ENCODE data around the gene GALNT11.

GALNT11 gene

DNA sequence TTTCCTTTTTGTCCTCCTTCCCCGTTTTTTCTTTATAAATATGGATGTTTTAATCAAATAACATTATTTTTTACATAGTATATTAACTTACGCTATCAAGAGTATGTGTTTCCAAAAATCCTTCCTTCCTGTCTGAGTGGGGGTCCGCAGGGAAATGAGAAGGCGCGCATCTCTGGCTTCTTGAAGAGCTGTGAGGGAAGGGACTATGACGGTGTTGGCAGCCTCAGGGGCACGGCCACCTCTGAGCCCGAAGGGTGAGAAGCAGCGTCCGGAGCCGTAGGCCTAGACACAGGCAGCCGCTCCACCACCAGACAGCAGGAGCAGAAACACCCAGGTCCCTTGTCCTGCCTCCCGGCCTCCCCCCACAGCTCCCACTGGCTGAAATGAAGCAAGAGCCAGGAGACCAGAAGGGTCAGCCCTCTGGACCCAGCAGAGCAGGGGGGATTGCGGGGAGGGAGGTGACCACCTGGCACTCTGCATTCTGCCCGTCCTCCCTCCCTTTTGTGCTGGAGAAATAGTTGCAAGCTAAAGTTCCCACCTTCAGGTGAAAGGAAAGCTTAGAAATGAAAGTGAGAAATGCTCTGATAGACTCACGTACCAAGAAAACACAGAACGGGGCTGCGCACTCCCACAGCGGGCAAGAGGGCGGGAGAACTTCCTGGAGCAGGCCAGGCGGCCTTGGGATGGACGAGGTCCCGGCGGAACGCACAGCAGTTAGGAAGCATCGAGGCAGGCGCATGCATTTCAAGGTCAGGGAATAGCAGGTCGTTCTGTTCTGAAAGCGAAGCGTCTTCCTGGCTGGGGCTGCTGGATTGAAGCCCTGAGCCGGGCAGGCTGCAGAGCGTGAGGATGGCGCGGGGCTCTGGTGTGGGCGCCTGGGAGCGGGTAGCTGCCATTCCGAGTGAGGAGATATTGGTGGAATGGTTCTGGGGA lies 105.5 kb downstream of the GALNT11 start:
- TF ChIP-seq GABPA (IDR thresholded peaks at IDR 0.05; ENCODE audit: low read depth) (no peak), POLR2AphosphoS5 (IDR thresholded peaks at IDR 0.05; ENCODE audit: low read depth) (no peak; the same call in 1 of the 2 replicates), SPI1 (IDR thresholded peaks at IDR 0.05; ENCODE audit: borderline replicate concordance, low read depth) (no peak)
- TF ChIP-seq, protein P1, sequence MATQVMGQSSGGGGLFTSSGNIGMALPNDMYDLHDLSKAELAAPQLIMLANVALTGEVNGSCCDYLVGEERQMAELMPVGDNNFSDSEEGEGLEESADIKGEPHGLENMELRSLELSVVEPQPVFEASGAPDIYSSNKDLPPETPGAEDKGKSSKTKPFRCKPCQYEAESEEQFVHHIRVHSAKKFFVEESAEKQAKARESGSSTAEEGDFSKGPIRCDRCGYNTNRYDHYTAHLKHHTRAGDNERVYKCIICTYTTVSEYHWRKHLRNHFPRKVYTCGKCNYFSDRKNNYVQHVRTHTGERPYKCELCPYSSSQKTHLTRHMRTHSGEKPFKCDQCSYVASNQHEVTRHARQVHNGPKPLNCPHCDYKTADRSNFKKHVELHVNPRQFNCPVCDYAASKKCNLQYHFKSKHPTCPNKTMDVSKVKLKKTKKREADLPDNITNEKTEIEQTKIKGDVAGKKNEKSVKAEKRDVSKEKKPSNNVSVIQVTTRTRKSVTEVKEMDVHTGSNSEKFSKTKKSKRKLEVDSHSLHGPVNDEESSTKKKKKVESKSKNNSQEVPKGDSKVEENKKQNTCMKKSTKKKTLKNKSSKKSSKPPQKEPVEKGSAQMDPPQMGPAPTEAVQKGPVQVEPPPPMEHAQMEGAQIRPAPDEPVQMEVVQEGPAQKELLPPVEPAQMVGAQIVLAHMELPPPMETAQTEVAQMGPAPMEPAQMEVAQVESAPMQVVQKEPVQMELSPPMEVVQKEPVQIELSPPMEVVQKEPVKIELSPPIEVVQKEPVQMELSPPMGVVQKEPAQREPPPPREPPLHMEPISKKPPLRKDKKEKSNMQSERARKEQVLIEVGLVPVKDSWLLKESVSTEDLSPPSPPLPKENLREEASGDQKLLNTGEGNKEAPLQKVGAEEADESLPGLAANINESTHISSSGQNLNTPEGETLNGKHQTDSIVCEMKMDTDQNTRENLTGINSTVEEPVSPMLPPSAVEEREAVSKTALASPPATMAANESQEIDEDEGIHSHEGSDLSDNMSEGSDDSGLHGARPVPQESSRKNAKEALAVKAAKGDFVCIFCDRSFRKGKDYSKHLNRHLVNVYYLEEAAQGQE (IDR thresholded peaks at IDR 0.05; ENCODE audit: insufficient replicate concordance, low read depth), result no peak
- TF ChIP-seq, protein P2, sequence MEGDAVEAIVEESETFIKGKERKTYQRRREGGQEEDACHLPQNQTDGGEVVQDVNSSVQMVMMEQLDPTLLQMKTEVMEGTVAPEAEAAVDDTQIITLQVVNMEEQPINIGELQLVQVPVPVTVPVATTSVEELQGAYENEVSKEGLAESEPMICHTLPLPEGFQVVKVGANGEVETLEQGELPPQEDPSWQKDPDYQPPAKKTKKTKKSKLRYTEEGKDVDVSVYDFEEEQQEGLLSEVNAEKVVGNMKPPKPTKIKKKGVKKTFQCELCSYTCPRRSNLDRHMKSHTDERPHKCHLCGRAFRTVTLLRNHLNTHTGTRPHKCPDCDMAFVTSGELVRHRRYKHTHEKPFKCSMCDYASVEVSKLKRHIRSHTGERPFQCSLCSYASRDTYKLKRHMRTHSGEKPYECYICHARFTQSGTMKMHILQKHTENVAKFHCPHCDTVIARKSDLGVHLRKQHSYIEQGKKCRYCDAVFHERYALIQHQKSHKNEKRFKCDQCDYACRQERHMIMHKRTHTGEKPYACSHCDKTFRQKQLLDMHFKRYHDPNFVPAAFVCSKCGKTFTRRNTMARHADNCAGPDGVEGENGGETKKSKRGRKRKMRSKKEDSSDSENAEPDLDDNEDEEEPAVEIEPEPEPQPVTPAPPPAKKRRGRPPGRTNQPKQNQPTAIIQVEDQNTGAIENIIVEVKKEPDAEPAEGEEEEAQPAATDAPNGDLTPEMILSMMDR (IDR thresholded peaks at IDR 0.05; ENCODE audit: insufficient read depth, low read length), result no peak
- no peak overlapping the region for H3K4me3 ChIP-seq (replicated peaks; ENCODE audit: insufficient read depth, low read length)
- no peaks in the 10 kb centered on the region for H3K27me3 ChIP-seq (ENCODE audit: insufficient read depth, poor library complexity, severe bottlenecking)
- H3K27ac ChIP-seq (replicated peaks), result no peak overlapping the region
- no peak for DNase-seq (ENCODE audit: low read depth in 1 of 2, low spot score in 1 of 2)

DNA sequence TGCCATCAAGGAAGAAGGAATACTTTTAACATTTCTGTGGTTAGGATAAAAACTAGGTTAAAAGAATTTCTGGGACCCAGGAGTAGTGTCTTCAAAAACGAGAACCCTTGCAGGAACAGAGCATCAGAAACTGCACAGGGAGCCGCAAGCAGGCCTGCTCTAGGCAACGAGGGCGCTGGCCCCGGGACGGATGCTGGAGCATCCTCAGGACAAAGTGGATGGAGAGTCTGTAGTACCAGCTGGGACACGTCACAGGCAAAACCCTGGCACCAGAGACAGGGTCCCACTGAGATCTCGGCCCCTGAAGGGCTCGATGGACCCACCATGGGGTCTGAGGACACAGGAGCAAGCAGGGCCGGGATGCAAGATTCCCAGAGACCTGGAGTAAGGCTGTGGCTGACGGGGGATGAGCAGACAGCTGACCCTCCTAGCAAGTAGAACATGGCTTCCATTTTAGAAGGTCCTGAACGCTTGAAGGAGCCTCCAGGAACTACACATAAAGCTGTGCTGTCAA lies 106.6 kb downstream of the GALNT11 start:
- no peaks in the 10 kb centered on the region for H3K27me3 ChIP-seq (ENCODE audit: insufficient read depth, poor library complexity, severe bottlenecking)
- DNase-seq (ENCODE audit: low read depth in 1 of 2, low spot score in 1 of 2), result no peak
- H3K27ac ChIP-seq (replicated peaks), result no peak overlapping the region
- no peak overlapping the region for H3K4me3 ChIP-seq (replicated peaks; ENCODE audit: insufficient read depth, low read length)
- TF ChIP-seq SPI1 (IDR thresholded peaks at IDR 0.05; ENCODE audit: borderline replicate concordance, low read depth) (no peak), GABPA (IDR thresholded peaks at IDR 0.05; ENCODE audit: low read depth) (no peak), POLR2AphosphoS5 (IDR thresholded peaks at IDR 0.05; ENCODE audit: low read depth) (no peak)
- TF ChIP-seq, protein P2 (IDR thresholded peaks at IDR 0.05; ENCODE audit: insufficient read depth, low read length), result no peak
- TF ChIP-seq, protein P1 (IDR thresholded peaks at IDR 0.05; ENCODE audit: insufficient replicate concordance, low read depth), result no peak

DNA sequence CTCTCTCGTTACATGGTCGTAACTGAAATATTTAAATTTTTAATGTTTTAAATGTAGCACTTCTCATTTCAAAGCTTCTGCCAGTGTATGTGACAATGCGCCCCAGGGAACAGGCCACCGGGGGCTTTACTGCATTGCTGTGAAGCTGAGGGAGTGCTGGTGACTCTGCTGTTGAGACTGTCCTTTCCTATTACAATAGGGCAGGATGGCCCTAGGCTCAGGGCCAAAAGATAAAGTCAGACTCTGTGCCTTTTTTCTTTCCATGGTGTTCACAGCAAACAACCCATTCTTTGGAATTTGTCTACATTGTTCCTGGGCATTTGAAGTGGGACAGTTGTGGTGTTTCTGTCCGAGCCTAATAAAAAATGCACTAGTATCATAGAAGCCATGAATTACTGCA lies 107.3 kb downstream of the GALNT11 start:
- Histone ChIP-seq H3K27ac (replicated peaks) (no peak overlapping the region), H3K27me3 (ENCODE audit: insufficient read depth, poor library complexity, severe bottlenecking) (no peaks in the 10 kb centered on the region), H3K4me3 (replicated peaks; ENCODE audit: insufficient read depth, low read length) (no peak overlapping the region)
- no peak for DNase-seq (ENCODE audit: low read depth in 1 of 2, low spot score in 1 of 2)
- no peak for TF ChIP-seq GABPA (IDR thresholded peaks at IDR 0.05; ENCODE audit: low read depth)

DNA sequence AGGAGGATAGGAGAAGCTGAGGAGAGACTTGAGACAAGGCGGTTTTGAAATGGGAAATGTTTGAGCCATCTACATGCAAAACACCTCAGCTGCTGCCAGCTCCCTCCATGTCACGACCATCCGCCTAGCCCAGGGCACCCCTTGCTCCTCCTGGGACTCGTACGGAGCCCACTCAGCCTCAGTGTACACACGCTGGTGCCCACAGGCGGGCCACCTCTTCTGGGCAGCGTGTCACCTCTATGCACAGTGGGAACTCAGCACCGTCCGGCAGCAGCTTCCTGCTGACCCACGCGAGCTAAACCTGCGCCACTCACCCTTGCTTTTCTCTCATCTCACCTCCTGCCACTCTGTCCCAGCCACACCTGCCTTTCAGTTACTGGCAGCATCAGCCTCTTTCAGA lies 108.3 kb downstream of the GALNT11 start:
- Histone ChIP-seq H3K4me3 (replicated peaks; ENCODE audit: insufficient read depth, low read length) (no peak overlapping the region), H3K27me3 (ENCODE audit: insufficient read depth, poor library complexity, severe bottlenecking) (no peaks in the 10 kb centered on the region), H3K27ac (replicated peaks) (no peak overlapping the region)
- no peak for DNase-seq (ENCODE audit: low read depth in 1 of 2, low spot score in 1 of 2)
- TF ChIP-seq POLR2AphosphoS5 (IDR thresholded peaks at IDR 0.05; ENCODE audit: low read depth), result no peak
- TF ChIP-seq GABPA (IDR thresholded peaks at IDR 0.05; ENCODE audit: low read depth), result no peak
- TF ChIP-seq, protein P1 (IDR thresholded peaks at IDR 0.05; ENCODE audit: insufficient replicate concordance, low read depth), result no peak
- no peak for TF ChIP-seq SPI1 (IDR thresholded peaks at IDR 0.05; ENCODE audit: borderline replicate concordance, low read depth)
- TF ChIP-seq, protein P2 (IDR thresholded peaks at IDR 0.05; ENCODE audit: insufficient read depth, low read length), result no peak
